Sigmoid colon (tissue), 4 donors: ENCODE data around the gene CAGE1.

ENCODE experiments used
- CTCF ChIP-seq, 4 experiments: fragments of 450-650 bp in 3 of 4; fragments of 200-600 bp in 1 of 4; IDR thresholded peaks; one replicate each; pipeline ENCODE4 v1.5.1; 2016 to 2019; ENCODE audit warnings: antibody characterized with exemption in 4 of 4, mild to moderate bottlenecking in 3 of 4, moderate library complexity in 2 of 4
- EP300 ChIP-seq, 4 donors: sonication (generic); formaldehyde crosslinking; IDR thresholded peaks; one replicate each; pipeline ENCODE4 v1.6.1; 2017; ENCODE audit warnings: antibody characterized with exemption in 4 of 4
- POLR2A ChIP-seq, 2 donors: fragments of 450-650 bp; IDR thresholded peaks; one replicate each; pipeline ENCODE4 v1.6.1; 2016; ENCODE audit warnings: antibody characterized with exemption in 2 of 2, mild to moderate bottlenecking in 2 of 2, moderate library complexity in 2 of 2
- POLR2AphosphoS5 ChIP-seq, 4 donors: sonication (generic); formaldehyde crosslinking; IDR thresholded peaks; one replicate each; pipeline ENCODE4 v1.6.1; 2017; ENCODE audit warnings: antibody characterized with exemption in 4 of 4

DNA sequence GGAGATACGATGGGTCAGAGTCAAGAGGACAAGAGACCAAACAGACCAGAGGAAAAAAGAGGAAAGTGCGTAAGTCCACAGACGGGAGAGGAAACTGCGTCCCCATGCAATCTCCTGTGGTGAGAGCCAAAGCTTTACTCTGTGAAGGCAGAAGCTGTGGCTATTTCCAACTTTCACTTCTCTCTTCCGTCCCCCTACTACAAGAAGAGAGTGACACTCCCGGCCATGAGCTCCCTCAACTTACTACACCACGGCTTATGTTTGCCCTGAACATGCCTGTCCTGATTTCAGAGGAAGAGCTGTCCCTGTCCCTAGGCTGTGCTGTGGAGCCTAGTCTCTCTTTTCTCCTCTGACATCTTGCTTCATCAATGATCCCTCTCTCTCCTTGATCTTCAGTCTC lies 65.0 kb downstream of the CAGE1 start:
- no peak for TF ChIP-seq EP300 (IDR thresholded peaks at IDR 0.05)
- no peak for TF ChIP-seq POLR2AphosphoS5 (IDR thresholded peaks at IDR 0.05)
- TF ChIP-seq CTCF (IDR thresholded peaks at IDR 0.05): no peak
- TF ChIP-seq POLR2A (IDR thresholded peaks at IDR 0.05): no peak
